Fibroblast of the conjunctiva (primary cell): ENCODE measurements around the gene PLA2G5.
A peak's percentile ranks its signal among the peaks of the same experiment; 100 is the strongest.
"Not testable (repeated sequence)": the region's sequence is repeated elsewhere in the genome, so short reads cannot be mapped to it uniquely, and the experiment has no call there.

Experiments
- DNase-seq: peaks from one replicate; pipeline ENCODE4 v3.0.0-alpha.2; 2010; ENCODE audit warnings: low read depth

PLA2G5 gene

DNA sequence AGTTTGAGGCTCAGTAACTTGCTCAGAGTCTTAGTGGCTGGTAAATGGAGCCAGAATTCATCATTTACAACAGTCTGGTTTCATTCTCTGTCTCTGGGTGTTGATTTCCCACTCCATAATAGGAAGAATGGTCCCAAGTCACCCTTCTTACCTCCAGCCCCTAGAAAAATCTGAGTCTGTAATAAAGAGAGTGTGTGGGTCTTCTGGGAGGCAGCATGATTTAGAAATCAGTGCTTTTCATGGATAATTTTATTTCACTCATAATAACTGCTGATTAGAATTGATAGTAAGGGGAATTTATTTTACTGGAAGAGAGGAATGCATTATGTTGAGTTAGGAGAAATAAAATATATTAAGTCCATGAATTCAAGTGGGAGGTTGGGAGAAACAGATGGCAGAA, 47.2 kb downstream of the PLA2G5 start:
- no peak for DNase-seq

DNA sequence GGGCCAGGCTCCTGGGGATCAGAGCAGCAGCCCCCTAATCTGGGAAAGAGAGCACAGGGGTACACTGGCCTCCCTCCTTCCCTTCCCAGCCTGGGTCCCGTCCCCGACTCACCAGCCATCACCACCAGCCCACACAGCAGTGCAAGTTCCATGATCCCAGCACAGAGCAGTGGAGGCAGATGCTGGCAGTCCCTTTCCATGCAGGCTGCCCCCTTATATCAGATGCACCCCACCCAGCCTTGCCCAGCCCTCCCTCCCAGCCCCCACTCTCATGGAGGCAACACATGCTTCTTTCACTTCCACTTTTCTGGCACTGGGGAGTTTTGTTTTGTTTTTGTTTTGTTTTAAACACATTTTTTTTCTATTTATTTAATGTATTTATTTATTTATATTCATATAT, 49.4 kb downstream of the PLA2G5 start, which contains the start of gene PLA2G2D:
TSS of gene PLA2G2D (minus strand) at position 190 of the 400 bp plus-strand sequence. CDS start at position 152, 38 bp downstream.
- DNase-seq = no peak

DNA sequence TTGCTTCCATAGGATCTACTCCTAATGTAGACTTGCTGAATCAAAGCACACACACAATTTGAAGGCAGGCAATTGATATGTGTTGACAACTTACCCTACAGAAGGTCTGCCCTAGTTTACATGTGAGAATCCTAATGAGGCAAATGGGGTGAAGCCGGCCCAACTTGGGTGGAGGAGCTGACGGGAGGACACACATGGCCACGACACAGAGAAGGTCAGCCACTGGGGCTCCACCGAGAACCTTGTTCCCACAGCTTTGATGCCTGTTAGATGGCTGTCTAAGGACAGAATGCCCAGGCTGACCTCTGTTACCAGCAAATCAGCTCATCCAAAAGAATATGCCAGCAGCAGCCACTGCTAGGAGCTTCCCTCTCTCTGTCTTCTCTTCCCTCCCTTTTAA, 50.8 kb downstream of the PLA2G5 start:
- no peak for DNase-seq

DNA sequence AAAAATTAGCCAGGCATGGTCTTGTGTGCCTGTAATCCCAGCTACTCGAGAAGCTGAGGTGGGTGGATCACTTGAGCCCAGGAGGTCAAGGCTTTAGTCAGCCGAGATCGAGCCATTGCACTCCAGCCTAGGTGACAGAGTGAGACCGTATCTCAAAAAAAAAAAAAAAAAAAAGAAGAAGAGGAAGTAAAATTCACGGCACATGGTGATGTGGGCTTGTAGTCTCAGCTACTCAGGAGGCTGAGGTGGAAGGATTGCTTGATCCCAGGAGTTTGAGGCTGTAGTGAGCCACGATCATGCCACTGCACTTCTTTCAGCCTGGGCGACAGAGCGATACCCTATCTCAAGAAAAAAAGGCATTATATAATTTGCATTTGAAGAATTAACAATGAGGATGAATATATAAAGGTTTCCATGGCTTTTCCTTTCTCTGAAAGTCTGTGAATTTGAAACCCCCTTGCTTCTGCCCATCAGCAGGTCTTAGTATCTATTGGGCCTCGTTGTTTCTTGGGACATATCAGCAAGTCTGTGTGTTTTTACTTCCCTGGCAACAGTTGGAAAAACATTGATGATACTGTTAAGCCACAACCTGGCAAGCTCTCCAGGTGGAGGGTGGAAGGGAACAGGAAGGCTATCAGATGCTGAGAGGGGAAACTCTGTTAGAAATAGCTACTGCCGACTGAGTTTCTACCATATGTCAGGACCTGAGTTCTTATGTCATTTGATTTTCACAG, 53.9 kb downstream of the PLA2G5 start:
- no peak for DNase-seq

- DNase-seq = peak; percentile 26
Measured at GRCh38 chr1:20124456-20125057, 54.6 kb downstream of the PLA2G5 start.

DNA sequence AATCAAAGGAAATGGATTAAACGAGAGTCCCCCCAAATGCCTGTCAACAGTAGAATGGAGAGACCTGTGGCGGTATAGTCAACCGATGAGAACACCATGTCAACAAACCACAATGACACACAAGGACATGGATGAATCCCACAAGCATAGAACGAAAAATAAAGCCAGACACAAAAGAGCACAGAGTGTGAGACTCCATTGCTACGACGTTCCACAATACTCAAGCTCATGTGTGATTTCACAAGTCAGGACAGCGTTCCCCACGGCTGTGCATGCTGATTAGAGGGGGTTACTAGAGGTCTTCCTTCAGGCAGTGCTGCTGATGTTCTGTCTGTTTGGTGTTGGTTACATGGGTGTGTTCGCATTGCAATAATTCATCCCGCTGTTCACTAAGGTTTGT, 55.1 kb downstream of the PLA2G5 start:
- no peak for DNase-seq

GRCh38 chr1:20126041-20126805, 56.2 kb downstream of the PLA2G5 start:
- DNase-seq = no peak

- DNase-seq = no peak
Measured at GRCh38 chr1:20126806-20127440, 56.9 kb downstream of the PLA2G5 start.

DNA sequence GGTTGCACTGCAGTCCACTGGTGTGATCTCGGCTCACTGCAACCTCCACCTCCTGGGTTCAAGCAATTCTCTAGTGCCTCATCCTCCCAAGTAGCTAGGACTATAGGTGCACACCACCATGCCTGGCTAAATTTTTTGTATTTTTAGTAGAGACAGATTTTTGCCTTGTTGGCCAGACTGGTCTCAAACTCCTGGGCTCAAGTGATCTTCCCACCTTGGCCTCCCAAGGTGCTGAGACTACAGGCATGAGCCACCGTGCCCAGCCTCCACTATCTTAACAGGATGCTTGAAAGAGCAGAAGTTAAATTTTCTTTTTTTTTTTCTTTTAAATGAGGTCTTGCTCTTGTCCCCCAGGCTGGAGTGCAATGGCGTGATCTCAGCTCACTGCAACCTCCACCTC, 60.5 kb downstream of the PLA2G5 start:
- DNase-seq = not testable (repeated sequence)

- DNase-seq = no peak
Measured at GRCh38 chr1:20134995-20135394, 65.0 kb downstream of the PLA2G5 start.

DNA sequence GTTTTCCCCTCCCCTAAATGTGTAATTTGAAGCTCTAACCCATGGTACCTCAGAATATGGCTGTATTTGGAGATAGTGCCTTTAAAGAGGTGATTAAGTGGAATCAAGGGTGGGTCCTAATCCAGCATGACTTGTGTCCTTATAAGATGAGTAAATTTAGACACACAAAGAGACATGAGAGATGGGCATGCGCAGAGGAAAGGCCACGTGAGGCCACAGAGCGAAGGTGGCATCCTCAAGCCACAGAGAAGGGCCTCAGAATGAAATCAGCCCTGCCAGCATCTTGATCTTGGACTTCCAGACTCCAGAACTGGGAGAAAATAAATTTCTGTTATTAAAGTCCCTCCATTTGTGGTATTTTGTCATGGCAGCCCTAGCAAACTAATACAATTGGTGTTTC, 66.3 kb downstream of the PLA2G5 start:
- DNase-seq = no peak

- no peak for DNase-seq
Measured at GRCh38 chr1:20137055-20137454, 67.1 kb downstream of the PLA2G5 start.

DNA sequence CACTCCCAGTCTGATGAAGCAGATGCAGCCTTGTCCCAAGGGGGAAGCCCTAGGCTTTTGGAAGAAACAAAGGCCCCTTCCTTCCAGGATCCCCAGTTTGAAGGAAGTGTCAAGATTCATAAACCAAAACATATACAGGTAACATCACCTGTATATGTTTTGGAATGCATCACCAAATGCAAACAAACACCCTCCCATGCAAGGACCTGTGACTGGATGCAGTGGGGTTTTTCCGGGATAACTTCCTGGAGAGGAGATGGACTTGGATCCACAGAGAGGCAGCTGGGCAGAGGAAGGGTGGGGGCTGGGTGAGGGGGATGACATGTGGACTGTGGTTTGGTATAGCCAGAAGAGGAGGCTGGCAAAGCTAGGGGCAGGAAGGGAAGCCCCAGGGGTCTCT, 67.6 kb downstream of the PLA2G5 start:
- DNase-seq = no peak

- no peak for DNase-seq
Measured at GRCh38 chr1:20138346-20138745, 68.4 kb downstream of the PLA2G5 start.

DNA sequence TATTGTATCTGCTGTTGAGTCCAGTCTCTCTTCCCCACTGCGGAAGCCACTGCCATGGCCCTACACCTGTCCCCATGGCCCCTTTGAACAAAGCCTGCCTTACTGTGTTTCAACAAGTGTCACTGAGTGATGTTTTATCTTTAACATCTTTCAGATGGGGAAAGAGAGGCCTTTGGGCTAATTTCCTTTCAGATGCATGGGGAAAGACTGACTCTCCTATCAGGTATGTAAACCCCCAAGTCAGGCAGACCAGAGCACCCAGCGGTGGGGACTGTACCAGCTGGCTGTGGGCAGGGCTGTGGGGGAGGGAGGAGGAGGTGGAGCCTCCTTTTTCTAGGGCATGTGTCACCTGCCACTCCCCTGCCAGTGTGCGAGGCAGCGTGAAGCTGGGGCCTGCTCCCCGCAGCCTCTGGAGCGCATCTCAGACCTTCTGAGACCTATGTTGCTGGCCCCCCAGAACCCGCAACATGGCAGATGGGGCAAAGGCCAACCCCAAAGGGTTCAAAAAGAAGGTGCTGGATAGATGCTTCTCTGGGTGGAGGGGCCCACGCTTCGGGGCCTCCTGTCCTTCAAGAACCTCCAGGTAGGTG, 69.1 kb downstream of the PLA2G5 start, which contains the start of gene PLA2G2F:
TSS of gene PLA2G2F (plus strand) at position 363 of the 590 bp plus-strand sequence. CDS start at position 468, 105 bp downstream.
- DNase-seq = no peak

- no peak for DNase-seq
Measured at GRCh38 chr1:20139776-20140612, 70.0 kb downstream of the PLA2G5 start.

DNA sequence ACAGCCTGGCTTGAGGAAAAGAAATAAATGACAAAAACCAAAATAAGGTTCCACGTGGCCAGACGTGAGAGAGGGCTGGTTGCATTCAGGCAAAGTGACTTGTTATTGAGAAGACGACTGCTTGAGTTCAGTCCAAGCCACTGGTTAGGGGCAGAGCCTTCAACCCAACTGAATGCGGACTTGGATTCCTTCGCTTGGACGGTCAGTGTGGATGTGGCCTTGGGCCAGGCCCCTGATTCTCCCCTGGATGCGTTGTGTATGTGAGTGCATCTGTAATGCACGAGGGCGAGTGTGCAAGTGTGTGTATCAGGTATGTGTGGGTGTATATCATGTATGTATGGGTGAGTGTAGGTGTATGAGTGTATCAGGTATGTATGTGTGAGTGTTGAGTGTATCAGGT, 71.0 kb downstream of the PLA2G5 start:
- no peak for DNase-seq

DNA sequence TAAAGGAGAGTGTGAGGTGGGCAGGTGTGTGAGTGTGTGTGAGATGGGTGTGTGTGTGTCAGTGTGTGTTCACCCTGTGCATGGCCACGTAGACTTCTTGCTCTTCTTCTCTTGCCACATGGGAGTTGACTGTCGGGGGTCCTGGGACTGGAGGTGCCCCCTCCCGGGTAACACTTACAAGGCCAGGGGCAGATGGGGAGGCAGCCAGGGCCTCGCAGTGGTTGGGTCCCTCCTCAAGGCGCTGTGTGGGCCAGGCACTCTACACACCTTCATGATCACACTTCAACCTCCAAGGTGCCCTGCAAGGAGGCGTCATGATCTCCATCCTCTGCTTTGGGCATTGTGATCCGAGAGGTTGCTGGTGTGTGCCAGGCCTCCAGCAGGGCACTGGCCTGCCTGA, 71.5 kb downstream of the PLA2G5 start:
- DNase-seq = no peak
